Activated gamma-delta T cell (primary cell): ENCODE measurements around the gene C1orf146.
"Not testable (repeated sequence)": the region's sequence is repeated elsewhere in the genome, so short reads cannot be mapped to it uniquely, and the experiment has no call there.

Experiments used
- DNase-seq: peaks from one replicate; lab custom pipeline; 2025; lab: John Stamatoyannopoulos, UW

C1orf146 gene

GRCh38 chr1:92274939-92275338 lies 57.2 kb downstream of the C1orf146 start:
- DNase-seq = no peak

- DNase-seq = no peak
These were observed 58.4 kb downstream of the C1orf146 start for GRCh38 chr1:92276082-92276481.

GRCh38 chr1:92277105-92277723 lies 59.5 kb downstream of the C1orf146 start:
- DNase-seq = no peak

- DNase-seq = not testable (repeated sequence)
These were observed 62.1 kb downstream of the C1orf146 start for GRCh38 chr1:92279781-92280180.

GRCh38 chr1:92281411-92281810 lies 63.7 kb downstream of the C1orf146 start:
- DNase-seq = not testable (repeated sequence)

- no peak for DNase-seq
These were observed 73.8 kb downstream of the C1orf146 start for GRCh38 chr1:92291372-92291999.
